Hair follicular keratinocyte (primary cell): ENCODE results near the gene FAM181A. TPM values are rescaled to one million over a fixed set of nuclear protein-coding genes. Genes with fewer than 3 reads are reported as not detected.

Experiments used
- total RNA-seq: library from RNA; depleted of rRNA; stranded (reverse); fragments of >200 nt; gene quantifications from 2 replicates; pipeline ENCODE4 v1.2.3, GENCODE V29; 2015

FAM181A gene
- total RNA-seq: 0.80 TPM in 1 of 2 replicates, not detected in the other

GRCh38 chr14:93926873-93927799 lies at the start of gene FAM181A:
Gene FAM181A, plus strand, starts transcription at chr14:93927344. Its CDS starts 942 bp downstream, at chr14:93928286.

GRCh38 chr14:93976477-93977057 lies 49.4 kb downstream of the FAM181A start, which contains the start of gene ASB2:
Gene ASB2, minus strand, starts transcription at chr14:93976570. Its CDS starts 12,031 bp downstream, at chr14:93964539.

Other genes starting within 250 kb of the FAM181A start
- not detected in 2 replicates for gene PRIMA1, start 138.9 kb upstream of the FAM181A start, total RNA-seq
- gene ASB2, start 49.2 kb downstream of the FAM181A start, total RNA-seq: not detected in 2 replicates
- not detected in 2 replicates for gene CCDC197, start 70.0 kb downstream of the FAM181A start, total RNA-seq
- 2.4 and 3.5 TPM in 2 replicates for gene OTUB2, start 99.0 kb downstream of the FAM181A start, total RNA-seq
- 77.4 and 117 TPM in 2 replicates for gene DDX24, start 153.9 kb downstream of the FAM181A start, total RNA-seq
- 10.9 and 19.2 TPM in 2 replicates for gene IFI27L1, start 154.0 kb downstream of the FAM181A start, total RNA-seq
- 0.95 and 4.0 TPM in 2 replicates for gene IFI27, start 183.4 kb downstream of the FAM181A start, total RNA-seq
- gene IFI27L2, start 202.3 kb downstream of the FAM181A start, total RNA-seq: 104 and 298 TPM in 2 replicates
- gene PPP4R4, start 247.0 kb downstream of the FAM181A start, total RNA-seq: 12.5 and 17.3 TPM in 2 replicates